ENCODE measurements around the gene SNX19.

The SNX19 gene

GRCh38 chr11:130906616-130907015 lies 9.7 kb downstream of the SNX19 start:
- in situ Hi-C loops (cut with MboI; ENCODE audit: low sequenced_read_pairs) = no loop called here

DNA sequence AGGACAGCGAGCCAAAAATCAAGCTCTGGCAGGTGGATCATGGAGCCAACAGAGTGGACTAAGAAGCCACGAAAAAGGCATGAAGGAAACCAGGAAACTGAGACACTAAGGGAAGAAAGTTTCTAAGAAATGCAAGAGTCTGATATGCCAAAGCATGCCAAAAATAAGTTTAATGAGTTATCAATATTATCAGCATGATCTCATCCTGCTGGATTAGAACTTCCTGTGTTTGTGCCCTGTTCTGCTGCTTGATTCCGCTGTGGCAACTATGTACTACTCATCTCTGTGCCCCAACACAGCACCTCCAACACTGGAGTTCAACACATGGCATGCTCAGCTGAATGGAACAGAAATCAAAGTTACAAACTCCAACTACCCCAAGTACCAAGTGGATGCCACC lies 10.8 kb downstream of the SNX19 start:
- in situ Hi-C loops (cut with MboI; ENCODE audit: low sequenced_read_pairs) = no loop called here

GRCh38 chr11:130904380-130904779 lies 11.9 kb downstream of the SNX19 start:
- in situ Hi-C loops (cut with MboI; ENCODE audit: low sequenced_read_pairs) = no loop called here

- in situ Hi-C loops (cut with MboI; ENCODE audit: low sequenced_read_pairs) = no loop called here
Observed at GRCh38 chr11:130902380-130902779, 13.9 kb downstream of the SNX19 start.

DNA sequence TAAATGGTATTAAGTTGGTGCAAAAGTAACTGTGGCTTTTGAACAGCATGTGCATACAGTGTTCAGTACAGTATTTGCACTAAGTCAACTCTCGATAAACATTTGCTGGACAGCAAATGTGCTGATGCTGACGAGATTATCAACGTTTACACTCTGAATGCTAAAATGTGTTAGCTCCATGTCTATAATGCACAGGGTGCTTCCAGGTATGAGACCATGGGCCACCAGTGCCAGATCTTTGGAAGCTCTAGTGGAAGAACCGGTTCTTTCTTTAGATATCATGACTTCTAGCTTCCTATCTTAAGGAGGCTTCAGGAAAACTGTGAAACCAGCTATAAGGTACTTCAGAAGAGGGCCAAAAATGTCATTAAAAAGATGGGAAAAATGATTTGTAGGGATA lies 17.2 kb downstream of the SNX19 start:
- in situ Hi-C loops (cut with MboI; ENCODE audit: low sequenced_read_pairs) = no loop called here

GRCh38 chr11:130897262-130898182 lies 18.8 kb downstream of the SNX19 start:
- in situ Hi-C loops (cut with MboI; ENCODE audit: low sequenced_read_pairs) = no loop called here

- in situ Hi-C loops (cut with MboI; ENCODE audit: low sequenced_read_pairs) = no loop called here
Observed at GRCh38 chr11:130894322-130895025, 21.8 kb downstream of the SNX19 start.

DNA sequence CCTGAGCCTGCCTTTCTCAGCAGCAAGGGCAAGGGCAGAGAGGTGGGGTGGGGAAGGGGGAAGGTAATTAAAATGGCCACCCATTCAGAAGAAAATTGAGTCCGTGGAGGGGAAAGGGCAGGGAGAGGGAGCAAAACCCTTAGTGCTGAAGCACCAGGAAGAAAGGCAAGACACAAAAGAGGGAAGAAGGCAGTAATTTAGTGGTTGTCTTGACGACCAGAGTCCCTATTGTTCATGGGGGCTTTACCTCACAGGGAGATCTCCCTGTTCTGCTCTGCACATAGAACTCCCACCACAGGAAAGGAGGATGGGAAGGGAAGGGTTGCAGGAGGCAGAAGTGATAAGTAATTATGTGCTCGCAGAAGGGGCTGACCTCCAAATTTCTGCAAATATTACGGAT lies 23.4 kb downstream of the SNX19 start:
- in situ Hi-C loops (cut with MboI; ENCODE audit: low sequenced_read_pairs) = no loop called here

DNA sequence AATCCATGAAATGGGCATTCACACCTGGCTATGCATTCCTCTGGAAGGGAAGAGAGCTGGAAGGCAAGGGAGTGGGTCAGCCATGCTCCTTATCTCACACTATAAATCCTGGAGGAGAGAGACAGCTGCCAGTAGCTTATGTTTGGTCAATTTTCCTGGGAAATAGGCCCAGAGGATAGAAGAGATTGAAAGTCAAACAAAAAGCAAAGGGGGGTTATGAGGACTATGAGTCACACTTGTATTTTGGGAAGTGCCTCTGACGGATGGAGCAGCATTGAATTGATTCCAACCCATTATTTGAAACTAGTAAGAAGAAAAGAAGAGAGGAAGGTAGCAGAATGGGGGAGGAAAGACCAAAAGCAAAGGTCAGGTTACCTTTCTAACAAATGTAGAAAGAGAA lies 25.0 kb downstream of the SNX19 start:
- in situ Hi-C loops (cut with MboI; ENCODE audit: low sequenced_read_pairs) = no loop called here

DNA sequence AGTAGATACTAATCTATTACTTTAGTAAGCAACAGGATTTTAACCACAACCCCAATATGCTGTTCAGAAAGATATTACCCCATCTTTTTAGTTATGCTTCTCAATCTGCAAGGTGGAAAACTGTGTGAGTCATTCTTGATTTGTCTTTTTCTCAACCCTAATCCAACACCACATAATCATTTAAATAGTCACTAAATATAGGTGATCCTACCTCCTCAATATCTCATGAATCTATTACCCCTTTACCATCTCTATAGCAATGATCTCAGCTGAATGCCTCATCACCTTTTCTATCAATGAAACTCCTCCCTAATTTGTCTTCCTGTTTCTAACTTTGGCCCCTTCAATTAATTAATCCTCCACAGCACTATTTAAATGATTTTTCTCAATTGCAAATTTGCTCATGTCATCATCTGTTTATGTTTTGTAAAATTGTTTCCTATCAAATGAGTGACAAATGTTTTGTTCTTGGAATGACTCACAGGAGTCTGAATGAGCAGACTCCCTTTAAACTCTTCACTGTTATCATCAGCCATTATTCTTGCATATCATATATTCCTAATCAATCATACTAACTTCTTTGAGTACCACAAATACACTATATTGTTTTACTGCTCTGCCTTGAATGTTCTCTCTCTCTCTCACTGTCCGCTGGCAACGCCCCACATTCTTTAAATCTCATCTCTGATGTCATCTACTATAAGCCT lies 26.1 kb downstream of the SNX19 start:
- in situ Hi-C loops (cut with MboI; ENCODE audit: low sequenced_read_pairs) = no loop called here

- in situ Hi-C loops (cut with MboI; ENCODE audit: low sequenced_read_pairs) = no loop called here
Observed at GRCh38 chr11:130888790-130889189, 27.5 kb downstream of the SNX19 start.

- in situ Hi-C loops (cut with MboI; ENCODE audit: low sequenced_read_pairs) = no loop called here
Observed at GRCh38 chr11:130886704-130887103, 29.6 kb downstream of the SNX19 start.

- in situ Hi-C loops (cut with MboI; ENCODE audit: low sequenced_read_pairs) = no loop called here
Observed at GRCh38 chr11:130882138-130882551, 34.1 kb downstream of the SNX19 start.

DNA sequence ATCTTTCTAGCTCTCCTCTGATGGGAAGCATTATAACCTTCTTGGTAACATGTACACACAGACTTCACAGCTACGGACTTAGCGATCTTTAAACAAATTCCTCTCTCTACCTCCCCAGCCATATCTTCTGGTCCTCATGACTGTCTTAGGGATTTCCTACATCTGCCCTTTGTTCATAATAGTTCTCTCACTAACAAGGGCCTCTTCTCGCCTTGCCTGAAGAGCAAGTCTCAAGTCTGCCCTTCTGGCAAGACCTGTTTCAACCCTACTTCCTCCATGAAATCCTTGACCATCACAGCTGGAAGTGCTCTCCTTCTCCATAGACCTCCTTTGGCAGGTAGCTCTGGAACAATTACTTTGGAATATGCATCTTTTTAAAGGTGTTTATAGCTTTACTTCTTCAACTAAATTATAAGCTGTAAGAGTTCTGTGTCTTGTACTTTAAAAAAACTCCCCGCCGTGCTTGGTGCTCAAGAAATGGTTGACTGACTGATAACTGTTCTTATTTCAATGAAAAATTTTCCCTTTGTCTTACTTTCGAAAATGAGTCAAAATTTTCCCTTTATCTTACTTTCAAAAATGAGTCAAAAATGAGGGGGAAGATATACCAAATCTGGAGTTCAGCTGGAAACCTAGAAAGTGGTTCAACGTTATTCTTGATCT lies 34.7 kb downstream of the SNX19 start:
- in situ Hi-C loops (cut with MboI; ENCODE audit: low sequenced_read_pairs) = no loop called here

DNA sequence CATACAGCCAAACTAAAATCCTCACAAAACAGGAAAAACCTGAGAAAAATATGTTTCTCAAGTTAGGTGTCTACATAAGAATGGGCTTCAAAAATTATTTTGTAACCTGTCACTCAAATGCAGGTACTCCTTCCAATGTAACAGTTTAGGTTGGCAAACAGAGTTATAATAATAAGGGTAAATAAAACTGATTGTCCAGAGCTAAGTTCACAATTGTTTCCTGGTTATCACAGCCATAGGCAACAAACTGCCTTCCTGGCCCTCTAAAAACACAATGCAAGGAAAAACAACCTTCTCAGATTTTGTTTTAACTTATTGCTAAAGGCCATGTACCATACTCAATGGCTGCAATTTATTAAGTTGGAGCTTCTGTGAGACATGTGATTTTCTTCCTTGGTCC lies 36.4 kb downstream of the SNX19 start:
- in situ Hi-C loops (cut with MboI; ENCODE audit: low sequenced_read_pairs) = no loop called here

DNA sequence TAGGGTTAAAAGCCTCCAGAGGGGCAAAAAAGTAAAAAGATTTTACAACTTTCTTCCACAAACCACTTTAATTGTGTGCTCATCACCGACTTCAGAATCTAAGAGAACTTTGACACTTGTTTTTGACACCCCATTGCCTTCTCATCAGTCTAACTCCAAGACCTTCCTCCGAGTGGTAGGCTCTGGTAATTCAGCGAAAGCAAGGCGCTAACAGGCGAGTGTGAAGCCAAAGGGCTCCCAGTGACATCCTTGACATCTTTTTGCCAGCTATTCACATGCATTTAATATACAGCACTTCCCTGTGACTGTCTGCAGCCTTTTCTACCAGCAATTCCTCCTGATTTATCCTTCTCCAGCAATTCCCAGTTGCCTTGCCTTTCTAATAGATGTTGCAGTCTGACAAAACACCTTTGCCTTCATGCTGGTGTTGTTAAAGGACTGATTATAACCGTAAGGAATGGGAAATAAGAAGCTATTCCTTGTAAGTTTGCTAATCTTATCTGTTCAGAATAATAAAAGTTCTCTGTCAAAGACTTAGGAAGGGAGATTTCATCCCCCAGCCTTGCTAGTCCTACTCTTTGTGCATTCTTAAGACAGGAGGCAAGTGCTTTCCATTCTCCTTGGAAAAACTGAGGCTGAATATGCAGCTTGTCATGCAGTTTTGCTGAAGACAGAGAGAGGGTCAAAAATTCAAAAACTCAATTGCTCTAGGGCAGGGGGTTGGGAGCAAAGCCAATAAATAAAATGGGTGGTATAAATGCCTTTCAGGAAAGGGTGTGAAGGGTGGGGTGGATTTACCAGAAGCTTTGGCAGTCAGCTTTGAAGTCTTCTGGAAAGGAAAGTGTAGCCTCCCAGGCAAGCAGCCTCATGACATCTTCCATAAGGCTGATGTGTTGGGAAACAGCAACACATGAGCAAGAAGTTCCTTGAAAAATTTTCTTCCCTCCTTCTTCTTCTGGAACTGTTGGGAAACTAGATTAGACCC lies 39.1 kb downstream of the SNX19 start:
- in situ Hi-C loops (cut with MboI; ENCODE audit: low sequenced_read_pairs) = no loop called here

DNA sequence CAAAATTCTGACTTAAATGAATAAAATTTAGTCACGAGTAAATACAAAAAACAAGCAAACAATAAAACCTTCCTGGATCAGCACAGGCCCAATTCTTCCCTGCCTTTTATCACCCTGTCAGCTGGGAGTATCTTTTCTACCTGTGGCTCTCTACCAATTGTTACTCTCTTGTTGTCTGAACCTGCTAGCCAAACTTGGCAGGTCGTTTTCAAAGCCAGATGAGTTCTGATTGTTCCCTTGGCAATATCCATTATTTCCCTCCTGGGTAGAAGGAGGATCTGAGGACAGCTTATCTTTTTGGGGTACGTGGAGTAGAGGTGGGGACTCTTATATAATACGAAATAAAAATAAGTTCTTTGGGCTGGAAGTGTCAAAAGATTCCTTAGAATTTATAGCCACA lies 40.2 kb downstream of the SNX19 start:
- in situ Hi-C loops (cut with MboI; ENCODE audit: low sequenced_read_pairs) = no loop called here

DNA sequence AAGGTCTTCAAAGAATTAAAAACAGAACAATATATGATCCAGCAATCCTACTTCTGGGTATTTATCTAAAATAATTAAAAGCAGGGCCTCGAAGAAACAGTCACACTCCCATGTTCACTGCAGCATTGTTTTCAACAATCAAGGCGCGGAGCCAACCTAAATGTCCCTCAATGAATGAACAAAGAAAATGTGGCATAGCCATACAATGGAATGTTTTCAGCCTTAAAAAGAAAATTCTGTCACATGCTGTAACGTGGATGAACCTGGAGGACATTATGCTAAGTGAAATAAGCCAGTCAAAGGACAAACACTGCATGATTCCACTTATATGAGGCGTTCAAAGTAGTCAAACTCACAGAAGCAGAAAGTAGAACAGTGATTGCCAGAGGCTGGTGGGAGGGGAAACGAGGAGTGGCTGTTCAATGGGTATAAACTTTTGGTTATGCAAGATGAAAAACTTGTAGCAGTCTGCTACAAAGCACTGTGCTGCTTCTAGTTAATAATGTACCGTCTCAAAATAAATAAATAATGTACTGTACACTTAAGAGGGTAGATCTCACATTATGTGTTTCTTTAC lies 41.2 kb downstream of the SNX19 start:
- in situ Hi-C loops (cut with MboI; ENCODE audit: low sequenced_read_pairs) = loop anchor here (25.0 kb wide), 1 partner anchor 438 kb away; the partner anchor contains the start of genes ADAMTS15 and ADAMTS8

DNA sequence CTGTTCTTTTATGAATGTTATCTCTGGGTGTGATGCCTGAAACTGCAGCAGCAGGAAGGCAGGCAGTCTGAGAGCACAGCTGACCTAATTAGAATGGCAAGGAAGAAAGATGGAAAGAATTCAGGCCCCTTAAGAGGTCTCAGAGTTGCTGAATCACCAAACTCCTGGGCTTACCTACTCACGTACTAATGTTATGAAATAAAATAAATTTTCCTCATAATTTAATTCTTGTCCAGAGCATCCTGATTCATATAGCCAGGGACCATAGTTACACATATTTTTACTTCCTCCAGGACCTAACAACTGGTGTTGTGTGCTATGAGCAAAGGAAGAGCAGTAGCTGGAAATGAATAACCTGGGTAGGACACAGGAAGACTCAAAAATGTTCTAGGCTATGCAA lies 41.9 kb downstream of the SNX19 start:
- in situ Hi-C loops (cut with MboI; ENCODE audit: low sequenced_read_pairs) = loop anchor here (25.0 kb wide), 1 partner anchor 437 kb away; the partner anchor contains the start of genes ADAMTS15 and ADAMTS8
